H1 (cell line): ENCODE results near the gene ARID1B. TPM values are rescaled to one million over a fixed set of nuclear protein-coding genes. Genes with fewer than 3 reads are reported as not detected.
A peak's percentile ranks its signal among the peaks of the same experiment; 100 is the strongest.

Experiments used
- CTCF ChIA-PET: fragments of 300-600 bp; sonication (Branson Sonifier 250); formaldehyde crosslinking; loops from one replicate; lab custom pipeline; 2021; ENCODE audit not compliant: partially characterized antibody; lab: Charles Lee
- POLR2A ChIA-PET: fragments of 300-600 bp; sonication (Branson Sonifier 250); formaldehyde crosslinking; loops from one replicate; lab custom pipeline; 2021; ENCODE audit warnings: inconsistent platforms; ENCODE audit not compliant: partially characterized antibody; lab: Charles Lee
- DNase-seq, 2 experiments: peaks; one replicate each; pipeline versions ENCODE4 v3.0.0 to v3.0.0-alpha.2; 2010 to 2022; ENCODE audit warnings: low spot score in 2 of 2, low read depth in 1 of 2, mixed read lengths in 1 of 2
- FAIRE-seq: peaks from 2 replicates; lab custom pipeline; 2011; peaks lifted over from hg19 to GRCh38; lab: Jason Lieb, UNC
- H2AFZ ChIP-seq: 2 replicates; pipeline ENCODE4 v1.8.1; 2012; ENCODE audit warnings: low read length, inconsistent platforms
- H2AK5ac ChIP-seq: 2 replicates; pipeline ENCODE4 v1.6.1; 2013; ENCODE audit warnings: low read depth, low read length
- H2BK120ac ChIP-seq: replicated peaks from 2 replicates; pipeline ENCODE3; 2013; ENCODE audit warnings: low read depth, low read length, inconsistent platforms
- H2BK12ac ChIP-seq: 2 replicates; pipeline ENCODE4 v1.6.1; 2013; ENCODE audit warnings: low read depth, low read length
- H2BK15ac ChIP-seq: 2 replicates; pipeline ENCODE4 v1.6.1; 2013; ENCODE audit warnings: low read length
- H2BK20ac ChIP-seq: 2 replicates; pipeline ENCODE4 v1.6.1; 2013; ENCODE audit warnings: low read length
- H2BK5ac ChIP-seq: 2 replicates; pipeline ENCODE4 v1.6.1; 2013; ENCODE audit warnings: low read depth, low read length
- H3K14ac ChIP-seq: 2 replicates; pipeline ENCODE4 v1.6.1; 2013; ENCODE audit warnings: inconsistent platforms; ENCODE audit not compliant: insufficient read length
- H3K18ac ChIP-seq: 2 replicates; pipeline ENCODE4 v1.6.1; 2013; ENCODE audit warnings: low read length; ENCODE audit errors: extremely low read depth
- H3K23ac ChIP-seq: 2 replicates; pipeline ENCODE4 v1.6.1; 2013; ENCODE audit warnings: inconsistent platforms; ENCODE audit not compliant: insufficient read length
- H3K23me2 ChIP-seq: 2 replicates; pipeline ENCODE4 v1.6.1; 2013; ENCODE audit warnings: low read depth, low read length
- H3K27ac ChIP-seq: 2 replicates; pipeline ENCODE4 v1.6.1; 2011; ENCODE audit warnings: low read depth, low read length, inconsistent platforms
- H3K27me3 ChIP-seq, 4 experiments: replicated peaks in 1 of 4; 1 replicate in 1 of 4; 2 replicates in 3 of 4; pipeline versions ENCODE4 v1.6.1 to v1.8.1; 2011 to 2013; ENCODE audit warnings: low read length in 3 of 4, mild to moderate bottlenecking in 3 of 4, inconsistent platforms in 2 of 4, mixed read lengths in 2 of 4, moderate library complexity in 1 of 4; ENCODE audit not compliant: control insufficient read depth in 3 of 4, insufficient read depth in 3 of 4; ENCODE audit errors: extremely low read depth in 1 of 4
- H3K36me3 ChIP-seq, 4 experiments: 2 replicates each; pipeline versions ENCODE4 v1.6.1 to v1.8.1; 2011 to 2013; ENCODE audit warnings: mild to moderate bottlenecking in 4 of 4, low read length in 3 of 4, moderate library complexity in 2 of 4, control low read depth in 1 of 4, inconsistent platforms in 1 of 4; ENCODE audit not compliant: insufficient read depth in 4 of 4, control insufficient read depth in 2 of 4
- H3K4ac ChIP-seq: replicated peaks from 2 replicates; pipeline ENCODE3; 2013; ENCODE audit warnings: low read length, low read depth, mixed read lengths, inconsistent platforms; ENCODE audit not compliant: insufficient read length
- H3K4me1 ChIP-seq, 4 experiments: replicated peaks in 1 of 4; 1 replicate in 1 of 4; 2 replicates in 3 of 4; pipeline versions ENCODE4 v1.6.1 to v1.8.1; 2011 to 2013; ENCODE audit warnings: low read length in 3 of 4, inconsistent platforms in 2 of 4, mixed read lengths in 1 of 4; ENCODE audit not compliant: insufficient read depth in 4 of 4, control insufficient read depth in 3 of 4
- H3K4me2 ChIP-seq, 2 experiments: 2 replicates each; pipeline versions ENCODE4 v1.6.1 to v1.8.1; 2011 to 2013; ENCODE audit warnings: low read depth in 2 of 2, low read length in 2 of 2, control low read depth in 1 of 2, inconsistent platforms in 1 of 2, mild to moderate bottlenecking in 1 of 2; ENCODE audit not compliant: insufficient read depth in 1 of 2
- H3K4me3 ChIP-seq, 4 experiments: fragments of 200-600, 300-600 bp in 1 of 4; sonication (generic), shearing (Covaris generic), sonication (Bioruptor Twin) in 1 of 4; 2 replicates each; pipeline versions ENCODE4 v1.5.1 to v1.8.1; 2011 to 2016; ENCODE audit warnings: low read length in 4 of 4, low read depth in 3 of 4, control low read depth in 2 of 4, inconsistent platforms in 2 of 4, mild to moderate bottlenecking in 2 of 4, mixed read lengths in 1 of 4, moderate library complexity in 1 of 4; ENCODE audit not compliant: insufficient read depth in 2 of 4; ENCODE audit errors: extremely low read depth in 1 of 4
- H3K56ac ChIP-seq: replicated peaks from 2 replicates; pipeline ENCODE3; 2013; ENCODE audit warnings: low read depth, mild to moderate bottlenecking, mixed read lengths, low read length, inconsistent platforms; ENCODE audit not compliant: insufficient read length
- H3K79me1 ChIP-seq: 2 replicates; pipeline ENCODE4 v1.6.1; 2013; ENCODE audit warnings: low read depth, low read length, control low read depth
- H3K79me2 ChIP-seq, 2 experiments: 2 replicates each; pipeline versions ENCODE4 v1.6.1 to v1.8.1; 2012 to 2013; ENCODE audit warnings: low read length in 2 of 2, mild to moderate bottlenecking in 2 of 2, inconsistent platforms in 1 of 2; ENCODE audit not compliant: insufficient read depth in 2 of 2, control insufficient read depth in 1 of 2
- H3K9ac ChIP-seq, 4 experiments: replicated peaks in 1 of 4; 1 replicate in 1 of 4; 2 replicates in 3 of 4; pipeline versions ENCODE4 v1.6.1 to v1.8.1; 2011 to 2013; ENCODE audit warnings: low read depth in 3 of 4, low read length in 3 of 4, control low read depth in 2 of 4, mild to moderate bottlenecking in 2 of 4, moderate library complexity in 2 of 4, inconsistent platforms in 1 of 4; ENCODE audit errors: extremely low read depth in 1 of 4
- H3K9me3 ChIP-seq, 2 experiments: 2 replicates each; pipeline versions ENCODE4 v1.6.1 to v1.8.1; 2012 to 2013; ENCODE audit warnings: mild to moderate bottlenecking in 2 of 2, moderate library complexity in 2 of 2, control low read depth in 1 of 2, inconsistent platforms in 1 of 2, low read depth in 1 of 2, low read length in 1 of 2, mixed read lengths in 1 of 2; ENCODE audit not compliant: insufficient read depth in 2 of 2
- H4K20me1 ChIP-seq, 2 experiments: replicated peaks in 1 of 2; 2 replicates each; pipeline versions ENCODE3 to v1.8.1; 2011 to 2013; ENCODE audit warnings: inconsistent platforms in 2 of 2, low read length in 2 of 2, mild to moderate bottlenecking in 1 of 2; ENCODE audit not compliant: insufficient read depth in 2 of 2, control insufficient read depth in 1 of 2
- H4K5ac ChIP-seq: 2 replicates; pipeline ENCODE4 v1.6.1; 2013; ENCODE audit warnings: low read length, low read depth, mixed read lengths, inconsistent platforms; ENCODE audit not compliant: insufficient read length
- H4K8ac ChIP-seq: 2 replicates; pipeline ENCODE4 v1.8.0; 2013; ENCODE audit warnings: mild to moderate bottlenecking, moderate library complexity, low read length, inconsistent platforms; ENCODE audit not compliant: insufficient read depth; ENCODE audit errors: extremely low read depth
- H4K91ac ChIP-seq: replicated peaks from 2 replicates; pipeline ENCODE3; 2013; ENCODE audit warnings: low read length, mixed read lengths, inconsistent platforms; ENCODE audit not compliant: insufficient read length
- WGBS, 2 experiments: shearing (Covaris generic) in 1 of 2; methylation state at CpG; one replicate each; pipeline versions ENCODE4 v1.1.6 to v1.1.7; 2013 to 2015; ENCODE audit warnings: low lambda C conversion rate in 2 of 2, mixed read lengths in 2 of 2, inconsistent platforms in 1 of 2, low coverage in 1 of 2, missing lambda C conversion rate in 1 of 2; ENCODE audit not compliant: insufficient replicate concordance in 2 of 2, insufficient coverage in 1 of 2, insufficient read length in 1 of 2; ENCODE audit errors: extremely low coverage in 1 of 2, missing lambda C conversion rate in 1 of 2; 5-methylcytosine and 5-hydroxymethylcytosine counted together
- polyA plus RNA-seq, 7 experiments: library from polyadenylated mRNA; depleted of rRNA in 3 of 7; stranded (reverse) in 5 of 7; unstranded in 2 of 7; fragments of >200 nt in 5 of 7; fragments of 200-250 nt in 2 of 7; gene quantifications; 1 replicate in 5 of 7; 2 replicates in 1 of 7; 4 replicates in 1 of 7; pipeline versions ENCODE4 v1.2.1 to v1.2.3, GENCODE V29; 2011 to 2013; ENCODE audit warnings: missing spikeins in 2 of 7, mixed read lengths in 2 of 7
- total RNA-seq: library from RNA; stranded (reverse); fragmentation: NEBNext Ultra II Directional; extraction: Animal tissue kit (Norgen Biotek cat#: 25700); gene quantifications from 2 replicates; pipeline ENCODE4 v1.2.1, GENCODE V29; 2021

The ARID1B gene
- total and polyA plus RNA-seq, 2 of the 8 experiments (the other 6 are each of a cell fraction or from before 2014, with no cell fraction given) = 24.3 to 70.3 TPM

DNA sequence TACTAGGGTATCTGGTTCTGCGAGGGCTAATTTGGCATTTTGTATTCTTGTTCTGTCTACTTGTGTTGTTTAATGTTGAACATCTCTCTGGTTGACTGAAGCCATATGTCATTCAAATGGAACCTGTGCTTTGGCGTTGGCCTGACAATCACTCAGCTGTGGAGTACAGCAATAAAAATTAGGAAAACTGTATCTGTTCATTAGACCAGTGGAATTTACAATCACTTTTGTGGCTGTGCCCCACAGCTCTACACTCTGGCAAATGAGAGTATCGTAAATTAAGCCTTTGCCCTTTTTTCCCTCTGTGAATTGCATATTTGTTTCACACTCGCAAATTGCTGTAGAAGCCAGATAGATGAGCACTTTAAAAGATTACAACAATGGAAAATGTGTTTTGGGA is 102.0 kb downstream of the ARID1B start:
- no peak overlapping the region for H2BK12ac ChIP-seq
- H3K79me2 ChIP-seq = peaks cover 13 to 99% of the 10 kb centered on the region in 2 experiments
- no peak overlapping the region for H3K4me3 ChIP-seq
- H3K18ac ChIP-seq = no peak overlapping the region
- no peak overlapping the region for H3K14ac ChIP-seq
- ChIA-PET POLR2A (interaction anchor here (1.4 to 1.7 kb wide), 4 partner anchors 11 to 99 kb away, joined by 3 to 5 read pairs (median 4); no protein-coding TSS in a partner anchor), CTCF (interaction anchor here (0.6 to 4.3 kb wide), 6 partner anchors 18 to 297 kb away, joined by 3 to 15 read pairs (median 4); no protein-coding TSS in a partner anchor)
- H3K27ac ChIP-seq = no peak overlapping the region
- H2AFZ ChIP-seq = no peak overlapping the region
- FAIRE-seq (no peak), DNase-seq (no peak)
- H2BK5ac ChIP-seq = no peak overlapping the region
- H3K23ac ChIP-seq = no peak overlapping the region
- no peak overlapping the region for H4K91ac ChIP-seq
- H4K20me1 ChIP-seq = peaks cover 15 to 16% of the 10 kb centered on the region in 2 experiments
- no peak overlapping the region for H4K8ac ChIP-seq
- H3K79me1 ChIP-seq = peaks cover 30% of the 10 kb centered on the region
- H4K5ac ChIP-seq = no peak overlapping the region
- 91% methylated on average over 4 of the region's 4 CpGs; no CpG with 5 or more reads in 1 of the 2 experiments for WGBS, 2 experiments
- H3K4me1 ChIP-seq = peaks cover 2 to 20% (median 14%) of the 10 kb centered on the region in 4 experiments; a peak in 6 of 7 replicates
- H2BK20ac ChIP-seq = no peak overlapping the region
- H3K56ac ChIP-seq = no peak overlapping the region
- no peak overlapping the region for H2BK15ac ChIP-seq
- H3K9ac ChIP-seq = no peak overlapping the region
- 0 out of 2 replicates have a peak, but pooled peaks cover 2% of the 10 kb centered on the region for H3K23me2 ChIP-seq
- no peak overlapping the region for H2BK120ac ChIP-seq
- no peak overlapping the region for H3K4me2 ChIP-seq
- no peaks in the 10 kb centered on the region for H3K9me3 ChIP-seq
- peak overlapping the region; percentile 56; the same call in 1 of the 2 replicates for H2AK5ac ChIP-seq
- H3K36me3 ChIP-seq = no peaks in the 10 kb centered on the region
- H3K4ac ChIP-seq = no peak overlapping the region
- H3K27me3 ChIP-seq = no peaks in the 10 kb centered on the region
